HepG2 (cell line): Measurements from ENCODE around the gene IPO9. TPM values are rescaled to one million over a fixed set of nuclear protein-coding genes. Genes with fewer than 3 reads are reported as not detected.

Source experiments
- ATAC-seq: fragments of 200-7000 bp; cut with Tn5 transposase; 3 replicates; pipeline ENCODE4 v1.9.1; 2020; ENCODE audit warnings: mild to moderate bottlenecking, moderate library complexity
- BruUV-seq: library from RNA; stranded (reverse); fragments of 400-500 nt; replicated peaks from 2 replicates; lab custom pipeline; 2021; lab: Mats Ljungman, UMichigan
- CTCF ChIA-PET: fragments of 300-600 bp; formaldehyde crosslinking; extraction: SDS; loops from one replicate; lab custom pipeline; 2021; ENCODE audit warnings: low total read pairs, inconsistent platforms, low intra/inter-chr PET ratio; lab: Yijun Ruan, JAX
- POLR2A ChIA-PET: fragments of 350-600 bp; sonication (Branson Sonifier 250); formaldehyde crosslinking; loops from one replicate; lab custom pipeline; 2020; ENCODE audit warnings: antibody characterized with exemption, inconsistent platforms; lab: Yijun Ruan, JAX
- DNase-seq: peaks from one replicate; pipeline ENCODE4 v3.0.0-alpha.2; 2015; ENCODE audit warnings: low spot score
- FAIRE-seq: peaks from 3 replicates; lab custom pipeline; 2011; peaks lifted over from hg19 to GRCh38; lab: Jason Lieb, UNC
- H2AFZ ChIP-seq: one replicate; pipeline ENCODE4 v1.6.1; 2011; ENCODE audit warnings: low read length, inconsistent platforms
- H3K27ac ChIP-seq: fragments of 300-600 bp; 3 replicates; pipeline ENCODE4 v1.8.0; 2011; ENCODE audit warnings: mixed run types, mild to moderate bottlenecking, mixed read lengths, low read length, inconsistent platforms; ENCODE audit not compliant: insufficient read depth; ENCODE audit errors: extremely low read length
- H3K27me3 ChIP-seq, 2 experiments: fragments of 200-600 bp in 1 of 2; 2 replicates in 1 of 2; 3 replicates in 1 of 2; pipeline versions ENCODE4 v1.6.0 to v1.8.0; 2011; ENCODE audit warnings: low read length in 2 of 2, mild to moderate bottlenecking in 2 of 2, moderate library complexity in 2 of 2, inconsistent platforms in 1 of 2; ENCODE audit not compliant: insufficient read depth in 2 of 2, control insufficient read depth in 1 of 2
- H3K36me3 ChIP-seq, 2 experiments: fragments of 200-600 bp in 1 of 2; replicated peaks in 1 of 2; 2 replicates in 1 of 2; 3 replicates in 1 of 2; pipeline versions ENCODE4 v1.5.1 to v1.8.0; 2011; ENCODE audit warnings: low read length in 2 of 2, inconsistent platforms in 1 of 2; ENCODE audit not compliant: insufficient read depth in 2 of 2, control insufficient read depth in 1 of 2
- H3K4me1 ChIP-seq: 2 replicates; pipeline ENCODE4 v1.5.1; 2012; ENCODE audit warnings: low read length, inconsistent platforms; ENCODE audit not compliant: insufficient read depth
- H3K4me2 ChIP-seq: 2 replicates; pipeline ENCODE4 v1.6.0; 2011; ENCODE audit warnings: low read depth, low read length, inconsistent platforms
- H3K4me3 ChIP-seq, 3 experiments: fragments of 200-600 bp in 1 of 3; sonication (generic), shearing (Covaris generic) in 1 of 3; replicated peaks in 1 of 3; 2 replicates each; pipeline ENCODE4 v1.5.1; 2011 to 2016; ENCODE audit warnings: low read length in 3 of 3, inconsistent platforms in 2 of 3, low read depth in 2 of 3, mild to moderate bottlenecking in 2 of 3, control low read depth in 1 of 3, mixed read lengths in 1 of 3; ENCODE audit not compliant: insufficient read depth in 1 of 3
- H3K79me2 ChIP-seq: one replicate; pipeline ENCODE4 v1.6.1; 2011; ENCODE audit warnings: low read length, inconsistent platforms; ENCODE audit not compliant: insufficient read depth
- H3K9ac ChIP-seq: 2 replicates; pipeline ENCODE4 v1.6.0; 2011; ENCODE audit warnings: mild to moderate bottlenecking, low read depth, low read length, inconsistent platforms; ENCODE audit not compliant: insufficient read depth
- H3K9me3 ChIP-seq: 2 replicates; pipeline ENCODE4 v1.5.1; 2012; ENCODE audit warnings: mild to moderate bottlenecking, low read length
- H4K20me1 ChIP-seq: 2 replicates; pipeline ENCODE4 v1.6.0; 2011; ENCODE audit warnings: inconsistent platforms, mild to moderate bottlenecking, low read length, moderate library complexity; ENCODE audit not compliant: insufficient read depth
- ARNT ChIP-seq: fragments of 450-650 bp; IDR thresholded peaks from 2 replicates; pipeline ENCODE4 v1.6.1; 2017
- ARNTL ChIP-seq: sonication (generic); formaldehyde crosslinking; IDR thresholded peaks from 2 replicates; pipeline ENCODE4 v1.4.0; 2020; ENCODE audit warnings: mild to moderate bottlenecking, missing genetic modification reagents
- HOXA3 ChIP-seq: sonication (generic); formaldehyde crosslinking; IDR thresholded peaks from 2 replicates; pipeline ENCODE4 v1.5.0; 2020; ENCODE audit warnings: missing genetic modification reagents
- MBNL3 ChIP-seq: fragments of 250-450 bp; sonication (Bioruptor Pico); conservative IDR thresholded peaks from 2 replicates; pipeline ENCODE4 v1.8.0; 2022; ENCODE audit warnings: mild to moderate bottlenecking, inconsistent platforms
- MYNN ChIP-seq: sonication (generic); formaldehyde crosslinking; IDR thresholded peaks from 2 replicates; pipeline ENCODE4 v1.4.0; 2020; ENCODE audit warnings: mild to moderate bottlenecking, low read depth, missing genetic modification reagents
- SIX4 ChIP-seq: sonication (generic); formaldehyde crosslinking; IDR thresholded peaks from 2 replicates; pipeline ENCODE4 v1.4.0; 2020; ENCODE audit warnings: missing genetic modification reagents
- THAP8 ChIP-seq: sonication (generic); formaldehyde crosslinking; IDR thresholded peaks from 2 replicates; pipeline ENCODE4 v1.5.1; 2020; ENCODE audit warnings: missing genetic modification reagents, mild to moderate bottlenecking, borderline replicate concordance
- ZNF180 ChIP-seq: sonication (generic); formaldehyde crosslinking; IDR thresholded peaks from 2 replicates; pipeline ENCODE4 v1.4.0; 2020; ENCODE audit warnings: low read depth, missing genetic modification reagents, borderline replicate concordance
- ZNF33A ChIP-seq: sonication (generic); formaldehyde crosslinking; IDR thresholded peaks from 2 replicates; pipeline ENCODE4 v1.5.1; 2020; ENCODE audit warnings: missing genetic modification reagents, mild to moderate bottlenecking, moderate library complexity, borderline replicate concordance
- ZNF616 ChIP-seq: sonication (generic); formaldehyde crosslinking; IDR thresholded peaks from 2 replicates; pipeline ENCODE4 v1.5.0; 2020; ENCODE audit warnings: low read depth, mild to moderate bottlenecking, missing genetic modification reagents
- ZNF687 ChIP-seq: sonication (generic); formaldehyde crosslinking; IDR thresholded peaks from 2 replicates; pipeline ENCODE4 v1.5.1; 2020; ENCODE audit warnings: mild to moderate bottlenecking, missing genetic modification reagents, moderate library complexity
- WGBS: methylation state at CpG from one replicate; pipeline ENCODE4 v1.1.6; 2017; ENCODE audit warnings: low lambda C conversion rate; 5-methylcytosine and 5-hydroxymethylcytosine counted together
- in situ Hi-C: cut with HindIII; loops from 2 replicates; pipeline ENCODE4 v1.10.0; 2017; ENCODE audit warnings: low pct_unique_long_range_greater_than_20kb; ENCODE audit not compliant: extremely low pct_ligation_motif_present
- intact Hi-C: fragments of 100-400 bp; cut with micrococcal nuclease; formaldehyde crosslinking; loops from one replicate; pipeline ENCODE4 v1.10.0; 2022; ENCODE audit not compliant: unreplicated experiment
- polyA plus RNA-seq, 8 experiments: library from polyadenylated mRNA; depleted of rRNA in 3 of 8; stranded (reverse) in 7 of 8; unstranded in 1 of 8; fragments of >200 nt; fragmentation: Illumina TruSeq in 4 of 8; extraction: Trizol in 4 of 8; gene quantifications; 2 replicates each; pipeline versions ENCODE4 v1.2.1 to v1.2.3, GENCODE V29; 2011 to 2016; ENCODE audit warnings: low read depth in 4 of 8, missing spikeins in 1 of 8, mixed read lengths in 1 of 8; ENCODE audit not compliant: insufficient read depth in 1 of 8
- total RNA-seq, 5 experiments: library from RNA; depleted of rRNA; stranded (reverse); fragments of >200 nt; fragmentation: Illumina TruSeq; extraction: Trizol; gene quantifications; 2 replicates each; pipeline ENCODE4 v1.2.3, GENCODE V29; 2016; ENCODE audit warnings: low read depth in 1 of 5
- TF ChIP-seq, protein P1 (sequence below): sonication (generic); formaldehyde crosslinking; IDR thresholded peaks from 2 replicates; pipeline ENCODE4 v1.5.1; 2020; ENCODE audit warnings: missing genetic modification reagents, mild to moderate bottlenecking, borderline replicate concordance

IPO9 gene
- total and polyA plus RNA-seq, 2 of the 13 experiments (the other 11 are each of a cell fraction or from before 2014, with no cell fraction given): 31.0 to 34.8 TPM

GRCh38 chr1:201911826-201912571 is 83.0 kb downstream of the IPO9 start:
- no peak overlapping the region for H3K4me2 ChIP-seq
- no peak for FAIRE-seq
- TF ChIP-seq SIX4 (CRISPR knock-in tag): no peak
- no peak for TF ChIP-seq ZNF180 (CRISPR knock-in tag)
- TF ChIP-seq ZNF616 (CRISPR knock-in tag): no peak
- TF ChIP-seq ARNT: no peak
- no peak for TF ChIP-seq HOXA3
- no peak for TF ChIP-seq ARNTL
- TF ChIP-seq THAP8 (CRISPR knock-in tag): no peak
- TF ChIP-seq, protein P1, sequence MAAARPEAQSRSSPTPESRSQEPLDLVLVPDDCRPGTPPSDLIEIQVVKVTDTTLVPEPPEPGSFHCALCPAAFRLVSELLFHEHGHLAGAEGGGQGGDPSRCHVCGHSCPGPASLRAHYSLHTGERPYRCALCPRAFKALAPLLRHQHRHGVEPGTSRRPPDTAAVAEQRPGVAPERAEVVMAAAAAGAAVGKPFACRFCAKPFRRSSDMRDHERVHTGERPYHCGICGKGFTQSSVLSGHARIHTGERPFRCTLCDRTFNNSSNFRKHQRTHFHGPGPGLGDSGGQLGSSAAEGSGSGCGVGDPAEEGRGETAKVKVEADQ (CRISPR knock-in tag): no peak
- no peak for TF ChIP-seq ZNF33A (CRISPR knock-in tag)
- no peak for TF ChIP-seq MYNN (CRISPR knock-in tag)
- no peak for TF ChIP-seq MBNL3 (CRISPR knock-in tag)
- TF ChIP-seq ZNF687 (CRISPR knock-in tag): no peak
- TF ChIP-seq, all 625 proteins: peak for 0
- ChIA-PET POLR2A (no interaction called here), CTCF (no interaction called here)
- in situ Hi-C loops (no loop called here), intact Hi-C loops (no loop called here)
- BruUV-seq: no TSS peak
- no peak overlapping the region for H3K9ac ChIP-seq
- H3K4me3 ChIP-seq: no peak overlapping the region
- H3K27ac ChIP-seq: no peak overlapping the region
- peaks cover 5 to 31% of the 10 kb centered on the region in 2 experiments; a peak in 4 of 5 replicates for H3K27me3 ChIP-seq
- no peaks in the 10 kb centered on the region for H3K36me3 ChIP-seq
- H2AFZ ChIP-seq: no peak overlapping the region
- 24% methylated on average over 4 of the region's 4 CpGs for WGBS
- no peak for ATAC-seq
- H3K9me3 ChIP-seq: no peaks in the 10 kb centered on the region
- H3K79me2 ChIP-seq: no peaks in the 10 kb centered on the region
- no peaks in the 10 kb centered on the region for H4K20me1 ChIP-seq
- no peak for DNase-seq
- H3K4me1 ChIP-seq: peaks cover 10% of the 10 kb centered on the region
